NCI-H1092 treated with DMSO at 0.1 percent for 48 hours (cell line): Measurements from ENCODE around the gene NUDCD3.

Experiments
- DNase-seq: peaks from one replicate; lab custom pipeline; 2025; lab: John Stamatoyannopoulos, UW

NUDCD3 gene

DNA sequence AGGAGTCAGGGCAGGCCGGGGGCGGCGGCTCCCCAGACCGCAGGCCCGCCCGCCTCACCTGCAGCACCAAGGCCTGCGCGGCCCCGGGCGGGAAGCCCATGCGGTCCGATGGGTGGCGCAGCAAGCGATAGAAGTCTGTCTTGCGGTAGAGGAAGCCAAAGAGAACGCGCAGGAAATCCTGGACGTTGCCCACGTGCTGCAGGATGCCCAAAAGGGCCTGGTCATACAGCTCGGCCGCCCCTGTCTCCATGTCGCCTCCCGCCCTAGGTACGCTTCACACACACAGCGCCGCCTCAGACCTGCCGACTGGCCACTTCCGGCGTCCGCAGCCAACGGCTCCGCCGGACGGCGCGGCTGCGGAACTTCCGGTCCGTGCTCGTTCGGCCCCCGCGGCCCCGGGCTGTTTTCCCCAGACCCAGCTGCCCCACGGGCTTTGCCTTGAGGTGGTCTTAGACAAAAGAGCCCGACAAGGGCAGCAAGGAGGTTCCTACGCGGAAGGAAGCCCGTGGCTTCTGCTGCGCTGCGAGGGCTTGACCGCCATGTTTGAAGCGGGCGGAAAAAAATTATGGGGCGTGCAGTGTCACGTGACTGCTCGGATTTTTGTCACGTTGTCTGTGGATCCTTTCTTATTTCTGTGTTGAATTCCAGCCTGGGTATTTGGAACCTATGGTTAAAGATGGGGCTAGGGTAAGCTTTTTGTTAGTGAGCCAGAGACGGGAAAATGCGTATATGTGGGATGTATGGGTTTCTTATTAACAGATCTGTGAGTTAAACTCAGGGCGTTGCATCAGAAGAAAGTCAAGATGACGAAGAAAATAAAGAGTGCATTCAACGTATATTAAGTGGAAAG, at the start of gene NUDCD3:
TSS of gene NUDCD3 (minus strand) at position 308 of the 850 bp plus-strand sequence. CDS start at position 250, 58 bp downstream.
- peak; percentile 94 for DNase-seq

DNA sequence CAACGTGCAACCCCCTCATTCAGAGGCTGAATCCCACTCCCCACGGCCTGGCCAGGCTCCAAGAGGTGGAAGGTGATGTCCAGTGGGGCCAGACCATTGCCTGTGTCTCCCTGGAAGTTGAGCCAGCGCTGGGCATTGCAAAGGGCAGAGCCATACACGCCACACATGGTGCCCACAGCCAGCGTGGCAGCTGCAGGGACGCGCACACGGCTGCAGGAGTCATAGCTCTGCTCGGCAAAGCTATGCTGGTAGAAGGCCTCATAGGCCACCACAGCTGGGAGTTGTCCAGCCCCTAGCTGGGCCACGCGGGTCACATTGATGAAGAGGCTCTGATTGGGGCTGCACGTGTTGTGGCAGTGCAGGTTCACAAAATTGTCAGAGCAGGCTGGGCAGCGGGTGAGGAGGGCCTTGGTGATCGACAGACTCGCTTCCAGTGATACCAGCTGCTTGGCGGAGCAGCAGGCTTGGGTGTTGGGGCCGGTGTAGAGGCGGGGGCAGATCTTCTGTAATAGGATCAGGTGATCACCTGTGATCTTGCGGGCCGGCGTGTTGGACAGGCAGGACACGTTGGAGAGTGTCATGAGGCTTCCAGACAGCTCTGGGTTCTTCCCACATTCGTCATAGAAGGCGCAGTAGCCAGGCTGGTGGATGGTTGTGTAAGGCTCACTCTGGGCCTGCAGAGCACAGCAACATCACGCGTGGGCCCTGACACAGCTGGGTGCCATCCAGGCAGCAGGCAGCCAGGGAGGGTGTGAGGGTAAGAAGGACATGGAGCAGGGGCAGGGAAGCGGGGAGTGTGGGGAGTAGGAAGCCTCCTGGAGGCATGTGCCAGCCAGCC, 49.4 kb upstream of the NUDCD3 start:
- DNase-seq: no peak

DNA sequence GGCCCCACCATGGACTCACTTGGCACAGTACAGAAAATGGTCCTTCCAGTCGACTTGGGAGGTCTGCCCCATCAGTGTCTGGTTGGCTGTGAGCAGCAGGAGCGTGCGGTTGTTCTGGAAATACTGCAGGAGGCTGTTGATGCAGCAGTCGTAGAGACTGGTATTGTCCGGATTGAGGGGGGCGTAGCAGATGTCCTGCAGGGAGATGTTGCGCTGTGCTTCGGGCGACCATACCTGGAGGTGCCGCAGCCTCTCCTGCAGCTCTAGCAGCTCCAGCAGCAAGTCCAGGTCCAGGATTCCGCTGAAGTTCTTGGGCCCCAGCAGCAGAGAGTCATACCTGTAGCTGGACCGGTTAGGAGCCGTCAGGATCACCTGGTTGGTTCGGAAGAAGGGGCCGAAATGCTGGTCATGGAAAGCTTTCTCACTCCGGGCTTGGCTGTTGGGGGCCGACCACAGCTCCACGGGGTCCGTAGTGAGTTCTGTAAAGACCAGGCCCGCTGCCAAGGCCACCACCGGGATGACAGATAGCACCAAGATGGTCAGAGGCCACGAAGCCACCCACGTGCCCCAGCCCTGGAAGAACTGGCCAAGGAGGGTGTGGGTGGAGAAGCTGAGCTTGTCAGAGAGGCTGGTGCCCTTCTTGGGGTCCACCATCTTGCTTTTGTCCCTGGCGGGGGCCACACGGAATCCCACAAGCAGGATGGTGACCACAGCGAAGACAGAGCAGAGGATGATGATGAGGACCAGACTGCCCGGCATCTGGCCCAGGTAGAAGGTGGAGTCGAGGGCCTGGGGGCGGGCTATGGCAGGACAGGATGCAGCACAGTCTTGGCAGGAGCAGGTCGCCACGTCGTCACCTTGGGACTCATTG, 48.6 kb upstream of the NUDCD3 start:
- DNase-seq: no peak

DNA sequence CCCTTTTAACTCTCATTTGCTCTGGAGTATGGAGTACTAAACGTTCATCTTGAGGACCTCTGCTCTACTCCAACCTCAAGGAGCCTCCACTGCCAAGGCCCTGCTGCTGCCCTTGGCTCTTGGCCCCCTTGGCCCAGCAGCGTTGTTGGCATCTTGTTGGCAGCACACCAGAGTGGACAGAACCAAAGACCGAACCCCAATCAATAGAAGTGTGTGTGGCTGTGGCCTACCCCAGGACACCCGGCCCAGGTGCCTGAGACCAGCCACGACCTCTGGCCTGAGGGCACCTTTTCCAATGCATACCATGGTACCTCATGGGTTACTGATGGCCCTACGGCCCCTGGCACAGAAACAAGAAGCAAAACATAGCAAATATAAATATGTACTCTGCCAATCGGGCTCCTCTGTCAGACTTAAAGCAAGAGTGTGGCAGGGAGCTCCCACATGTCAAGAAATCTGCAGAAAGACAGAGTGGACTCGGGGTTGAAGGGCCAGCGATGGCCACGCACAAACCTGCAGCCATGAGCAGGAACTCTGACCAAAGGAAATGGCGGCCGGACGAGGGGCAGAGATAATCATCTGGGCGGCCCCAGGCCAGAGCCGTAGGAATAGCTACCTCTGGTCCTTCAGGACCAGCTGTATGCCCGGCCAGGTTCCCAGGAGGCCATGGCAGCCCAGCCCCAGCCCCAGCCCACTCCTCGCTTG, 47.8 kb upstream of the NUDCD3 start:
- DNase-seq: no peak

DNA sequence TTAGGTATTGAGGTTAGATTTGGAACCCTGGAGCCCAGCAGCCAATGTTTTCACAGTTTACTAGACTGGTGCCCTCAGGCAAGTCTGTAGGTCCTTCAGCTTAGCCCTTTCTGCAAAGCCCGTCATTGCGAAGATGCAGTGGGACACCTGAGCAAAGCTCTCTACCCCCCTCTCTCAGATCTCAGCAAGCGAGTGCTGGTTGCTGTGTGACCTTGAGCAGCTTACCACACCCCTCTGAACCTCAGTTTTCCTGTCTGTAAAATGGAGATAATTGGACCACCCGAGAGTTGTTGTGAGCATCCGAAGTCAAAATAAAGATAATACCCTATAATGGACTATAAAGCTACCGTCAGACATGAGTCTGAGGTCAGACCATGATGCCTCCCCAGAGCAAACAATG, 47.0 kb upstream of the NUDCD3 start:
- DNase-seq: no peak

DNA sequence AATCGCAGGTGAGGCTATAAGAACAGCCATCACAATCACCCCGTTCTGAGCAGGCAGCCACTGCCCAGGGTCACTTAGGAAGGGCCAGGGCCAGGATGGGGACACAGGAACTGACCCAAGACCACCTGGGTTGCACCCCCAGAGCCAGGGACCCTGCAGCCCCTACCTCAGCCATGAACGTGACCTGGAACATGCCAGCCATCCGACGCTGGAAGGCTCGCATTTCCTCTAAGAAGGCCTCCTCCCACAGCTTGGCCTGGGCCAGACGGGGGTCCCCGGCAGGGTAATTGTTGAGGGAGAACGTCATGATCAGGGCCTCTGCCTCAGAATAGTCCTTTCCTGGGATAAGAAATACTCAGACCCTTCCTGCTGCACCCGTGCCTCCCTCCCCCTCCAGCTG, 45.6 kb upstream of the NUDCD3 start:
- no peak for DNase-seq

DNA sequence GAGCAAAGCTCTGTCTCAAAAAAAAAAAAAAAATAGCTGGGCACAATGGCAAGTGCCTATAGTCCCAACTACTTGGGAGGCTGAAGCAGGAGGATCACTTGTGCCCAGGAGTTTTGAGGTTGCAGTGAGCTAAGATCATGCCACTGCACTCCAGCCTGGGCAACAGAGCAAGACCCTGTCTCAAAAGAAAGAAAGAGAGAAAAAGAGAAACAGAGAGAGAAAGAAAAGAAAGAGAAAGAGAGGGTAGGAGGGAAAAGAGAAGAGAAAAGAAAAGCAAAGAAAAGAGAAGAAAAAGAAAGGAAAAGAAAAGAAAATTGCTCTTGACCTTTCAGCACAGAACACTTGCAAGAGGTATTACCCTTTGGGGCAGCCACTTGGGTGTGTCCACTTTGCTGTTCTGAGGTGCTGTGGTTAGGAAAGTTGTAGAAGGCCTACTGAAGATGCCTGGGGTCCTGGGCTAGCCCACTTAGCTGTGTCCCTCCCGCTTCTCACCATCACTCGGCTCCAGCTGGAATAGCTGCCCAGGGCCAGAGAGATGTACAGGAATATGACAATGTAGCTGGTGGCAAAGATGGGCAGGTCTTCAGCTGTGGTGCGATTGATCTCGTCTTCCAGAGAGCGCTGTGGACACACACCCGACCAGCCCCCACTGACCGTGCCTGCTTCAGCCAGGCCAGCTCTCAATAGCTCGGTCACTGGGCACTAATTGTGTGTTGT, 45.0 kb upstream of the NUDCD3 start:
- no peak for DNase-seq

DNA sequence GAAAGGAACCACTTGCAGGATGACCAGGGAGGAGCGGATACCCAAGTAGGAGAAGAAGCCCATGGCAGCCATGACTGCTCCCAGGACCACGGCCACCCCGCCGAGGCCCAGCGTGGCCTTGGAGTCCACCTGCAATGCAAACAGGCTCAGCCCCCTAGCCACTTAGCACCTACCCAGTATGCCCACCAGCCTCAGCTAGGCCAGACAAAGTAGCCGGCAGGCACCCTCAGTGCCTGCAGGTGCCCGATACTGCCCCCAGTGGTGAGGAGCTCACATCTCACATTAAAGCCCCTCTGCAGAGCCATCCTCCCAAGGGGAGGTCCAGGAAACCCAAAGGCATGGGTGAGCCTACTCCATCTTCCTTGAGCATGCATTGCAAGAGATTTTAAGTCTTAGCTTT, 44.0 kb upstream of the NUDCD3 start:
- DNase-seq: peak; percentile 32

DNA sequence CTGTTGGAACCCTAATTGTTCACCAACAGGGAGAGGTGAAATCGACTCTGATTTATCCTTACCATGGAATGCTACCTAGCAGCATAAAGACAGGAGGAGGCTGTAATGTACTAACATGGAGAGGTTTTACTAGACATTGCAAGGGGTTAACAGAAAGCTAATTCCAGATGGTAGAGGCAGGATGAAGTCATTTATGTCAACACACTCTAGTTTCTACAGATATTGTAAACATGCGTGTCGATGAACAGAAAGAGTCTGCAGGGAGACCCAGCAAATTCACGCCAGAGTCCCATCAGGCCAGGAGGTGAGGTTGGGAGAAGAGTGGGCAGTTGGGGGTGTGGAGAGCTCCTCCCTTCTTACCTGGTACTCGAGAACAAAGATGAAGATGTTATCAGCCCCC, 43.6 kb upstream of the NUDCD3 start:
- DNase-seq: no peak

DNA sequence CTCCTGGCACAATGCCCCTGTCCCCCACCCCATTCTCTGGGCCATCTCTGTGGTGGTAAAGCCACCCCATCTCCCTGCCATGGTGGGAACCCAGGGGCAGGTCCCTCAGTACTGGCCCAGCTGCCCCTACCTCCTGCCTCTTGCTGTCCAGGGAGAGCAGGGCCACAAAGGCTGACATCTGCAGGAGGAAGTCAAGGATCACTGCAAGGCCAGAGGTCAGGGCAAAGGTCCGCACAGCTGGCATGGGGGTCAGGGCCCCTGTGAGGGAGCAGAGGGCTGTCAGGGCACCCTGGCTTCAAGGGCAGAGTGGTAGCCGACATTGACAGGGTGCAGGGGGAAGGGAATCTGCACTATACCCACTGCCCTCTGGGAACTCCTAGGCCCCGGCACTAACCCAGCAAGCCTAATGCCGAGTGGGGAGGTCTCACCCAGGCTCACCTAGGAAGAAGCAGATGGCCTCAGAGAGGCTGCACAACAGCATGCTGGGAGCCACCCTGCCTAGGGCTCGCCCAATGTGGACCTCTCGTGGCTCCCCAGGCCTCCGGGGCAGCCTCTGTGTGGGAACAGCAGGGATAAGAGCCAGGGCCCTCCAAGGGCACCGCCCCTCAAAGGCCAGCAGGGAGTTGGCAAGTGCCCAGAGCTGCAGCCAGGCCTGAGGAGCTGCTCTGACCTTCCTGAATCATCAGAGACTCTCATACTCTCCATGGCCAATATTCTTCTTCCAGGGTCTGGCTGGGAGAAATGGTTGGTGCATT, 43.0 kb upstream of the NUDCD3 start:
- no peak for DNase-seq

DNA sequence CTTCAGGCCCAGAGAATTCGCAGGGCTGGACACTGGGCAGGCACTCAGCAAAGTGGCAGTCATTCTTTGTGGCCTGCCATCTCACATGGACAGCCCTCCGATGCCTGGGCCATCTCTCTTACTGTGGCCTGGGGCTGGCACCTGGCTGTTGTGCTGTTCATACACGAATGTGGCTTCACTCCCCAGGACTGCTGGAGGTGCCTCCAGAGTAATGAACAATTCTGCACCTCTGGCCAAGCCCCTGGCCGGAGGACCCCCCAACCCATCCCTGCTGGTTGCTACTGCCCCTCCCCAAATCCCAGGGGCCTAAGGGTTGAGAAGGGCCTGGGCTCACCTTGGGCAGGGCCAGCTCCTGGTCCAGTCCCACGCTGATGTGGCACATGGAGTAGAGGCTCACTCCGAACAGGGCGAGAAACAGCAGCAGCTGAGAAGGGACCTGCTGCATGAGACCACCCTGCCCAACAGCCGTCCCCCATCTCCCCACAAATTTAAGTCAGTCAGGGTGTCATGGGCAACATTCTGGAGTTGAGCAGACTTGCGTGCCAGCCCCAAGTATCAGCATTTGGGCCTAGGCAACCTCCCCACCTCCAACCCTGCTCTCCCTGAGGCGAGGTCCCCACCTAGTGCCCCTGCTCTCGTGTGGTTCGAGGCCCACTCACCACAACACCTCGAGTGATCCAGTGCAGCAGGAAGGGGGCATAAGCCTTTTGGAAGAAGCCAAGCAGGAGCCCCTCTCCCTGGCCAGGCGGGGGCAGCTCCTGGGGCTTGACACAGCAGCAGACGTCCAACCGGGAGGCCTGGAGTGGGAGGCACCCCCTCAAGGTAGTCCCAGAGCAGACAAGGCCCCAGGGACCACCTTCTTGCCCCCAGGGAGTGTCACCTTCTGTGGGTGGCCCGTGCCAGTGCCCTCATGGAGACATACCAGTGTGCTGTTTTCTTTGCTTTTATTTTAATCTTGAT, 41.2 kb upstream of the NUDCD3 start:
- no peak for DNase-seq

DNA sequence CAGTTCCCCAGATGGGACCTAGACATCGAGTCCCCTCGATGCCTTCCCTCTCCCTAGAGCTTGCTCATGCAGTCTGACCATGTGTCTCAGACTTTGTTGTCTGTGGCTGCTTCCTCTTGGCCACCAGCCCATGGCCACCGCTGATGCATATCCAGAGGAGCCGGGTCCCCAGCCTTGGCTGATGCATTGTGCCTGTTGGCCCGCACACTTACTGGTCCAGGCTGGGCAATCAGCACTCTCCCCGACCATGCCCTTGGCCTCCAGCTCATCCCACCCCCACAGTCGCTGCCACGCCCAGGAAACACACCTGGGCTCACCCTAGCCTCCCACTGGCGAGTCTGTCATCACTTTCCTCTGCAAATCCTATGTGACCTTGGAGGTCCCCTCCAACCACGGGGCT, 40.5 kb upstream of the NUDCD3 start:
- DNase-seq: no peak

DNA sequence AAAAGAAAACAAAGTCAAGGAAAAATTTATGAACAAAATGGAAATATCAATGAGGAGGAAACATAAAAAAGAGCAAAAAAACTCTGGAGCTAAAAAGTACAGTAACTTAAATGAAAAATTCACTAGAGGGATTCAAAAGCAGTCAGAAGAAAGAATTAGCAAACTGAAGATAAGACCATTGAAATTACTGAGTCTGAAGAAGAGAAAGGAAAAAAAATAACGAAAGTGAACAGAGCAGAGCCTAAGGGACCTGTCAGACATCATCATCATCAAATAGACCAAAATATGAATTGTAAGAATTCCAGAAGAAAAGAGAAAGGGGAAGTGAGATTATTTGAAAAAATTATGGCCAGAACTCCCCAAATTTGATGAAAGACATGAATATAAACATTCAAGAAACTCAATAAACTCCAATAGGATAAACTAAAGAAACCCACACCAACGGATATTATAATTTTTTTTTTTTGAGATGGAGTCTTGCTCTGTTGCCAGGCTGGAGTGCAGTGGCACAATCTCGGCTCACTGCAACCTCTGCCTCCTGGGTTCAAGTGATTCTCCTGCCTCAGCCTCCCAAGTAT, 34.4 kb upstream of the NUDCD3 start:
- no peak for DNase-seq

DNA sequence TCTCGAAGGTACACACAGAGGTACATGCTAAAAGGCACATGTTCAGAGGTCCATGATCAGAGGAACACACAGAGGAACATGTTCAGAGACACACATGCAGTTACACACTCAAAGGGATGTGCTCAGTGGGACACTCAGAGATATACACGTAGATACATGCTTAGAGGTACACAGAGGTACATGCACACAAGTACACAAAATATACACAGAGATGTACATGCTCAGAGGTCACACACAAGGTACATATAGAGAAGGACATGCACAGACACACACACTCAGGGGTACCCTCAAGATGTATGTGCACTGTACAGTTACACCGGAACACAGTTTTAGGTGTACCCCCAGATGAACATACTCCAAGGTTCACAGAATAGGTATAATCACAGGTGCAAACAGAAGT, 31.9 kb upstream of the NUDCD3 start:
- DNase-seq: no peak

DNA sequence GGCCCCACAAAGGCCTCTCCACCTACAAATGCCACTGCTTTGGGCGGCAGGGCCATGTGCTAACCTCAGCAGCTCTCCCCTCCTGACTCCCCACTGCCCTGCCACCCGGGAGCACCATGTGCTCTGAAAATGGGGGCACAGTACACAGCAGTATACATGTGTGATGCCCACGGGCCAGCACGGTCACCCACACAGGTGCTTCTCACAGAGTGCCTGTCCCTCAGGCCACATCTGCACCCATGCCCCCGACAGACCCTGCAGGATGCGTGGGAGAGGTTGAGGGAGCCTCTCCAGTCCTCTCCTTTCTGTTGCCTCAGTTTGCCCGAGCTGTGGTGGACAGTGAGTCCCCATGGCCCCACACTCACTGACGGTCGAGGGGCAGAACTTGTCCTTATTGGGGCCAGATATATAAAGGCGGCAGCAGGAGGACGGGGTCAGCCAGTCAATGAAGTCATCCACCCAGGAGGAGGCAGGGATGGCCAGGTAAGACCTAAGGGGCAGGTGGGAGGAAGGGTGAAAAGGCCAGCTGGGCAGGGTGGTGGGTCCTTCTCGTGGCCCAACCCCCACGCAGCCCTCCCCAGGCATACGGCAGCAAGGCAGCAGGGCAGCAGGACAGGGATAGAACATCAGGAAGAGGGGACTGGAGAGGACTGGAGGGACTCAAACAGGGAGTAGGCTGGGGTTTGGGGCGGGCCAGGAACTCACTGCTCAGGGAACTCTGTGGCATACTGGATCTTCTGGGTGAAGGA, 31.1 kb upstream of the NUDCD3 start:
- DNase-seq: no peak

DNA sequence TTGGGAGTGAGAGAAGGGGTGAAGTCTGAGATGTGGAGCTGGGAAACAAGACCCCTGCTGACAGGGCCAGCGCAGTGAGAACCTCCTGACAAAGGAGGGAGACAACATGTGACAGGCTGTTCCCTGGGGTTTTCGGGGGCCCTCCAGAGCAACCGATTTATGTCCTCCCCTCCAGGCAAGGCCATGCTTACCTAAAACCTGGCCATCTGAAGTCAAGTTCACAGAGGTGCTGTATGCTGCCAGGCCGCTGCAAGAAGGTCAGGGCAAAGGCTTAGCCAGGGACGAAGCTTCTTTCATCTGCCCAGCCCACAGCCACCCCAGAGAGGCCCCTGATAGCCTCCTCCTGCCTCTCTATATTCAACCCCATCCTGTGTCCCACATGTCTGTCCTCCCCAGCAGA, 30.1 kb upstream of the NUDCD3 start:
- DNase-seq: no peak

DNA sequence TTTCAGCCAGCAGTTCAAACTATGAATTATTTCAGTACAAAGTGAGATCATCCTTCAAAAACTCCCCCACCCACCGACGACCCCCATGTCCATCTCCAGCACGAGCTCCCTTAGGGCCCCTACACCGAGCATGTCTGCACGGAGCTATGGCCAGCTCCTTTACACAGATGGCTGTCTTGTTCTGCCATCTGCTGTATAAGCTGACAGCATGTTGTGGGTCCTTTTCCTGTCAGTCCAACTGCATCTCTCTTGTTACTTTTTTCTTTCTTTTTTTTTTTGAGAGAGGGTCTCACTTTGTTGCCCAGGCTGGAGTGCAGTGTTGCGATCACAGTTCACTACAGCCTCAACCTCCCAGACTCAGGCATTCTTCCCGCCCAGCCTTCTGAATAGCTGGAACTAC, 29.1 kb upstream of the NUDCD3 start:
- DNase-seq: no peak

DNA sequence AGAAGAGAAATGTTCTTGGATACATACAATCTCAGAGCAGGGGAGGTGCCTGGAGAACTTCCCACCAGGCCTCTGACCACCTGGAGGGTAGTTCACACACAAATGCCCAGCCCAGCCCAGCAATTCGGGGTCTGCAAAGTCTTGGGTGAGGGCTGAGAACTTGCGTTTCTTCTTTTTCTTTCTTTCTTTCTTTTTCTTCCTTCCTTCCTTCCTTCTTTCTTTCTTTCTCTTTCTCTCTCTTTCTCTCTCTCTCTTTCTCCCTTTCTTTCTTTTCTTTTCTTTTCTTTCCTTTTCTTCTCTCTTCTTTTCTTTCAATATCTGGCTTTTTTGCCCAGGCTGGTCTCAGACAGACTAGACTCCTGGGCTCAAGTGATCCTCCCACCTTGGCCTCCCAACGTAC, 28.3 kb upstream of the NUDCD3 start:
- no peak for DNase-seq
